ENCODE measurements around the gene CBFA2T3. TPM values are rescaled to one million over a fixed set of nuclear protein-coding genes. Genes with fewer than 3 reads are reported as not detected.

The CBFA2T3 gene
- total and polyA plus RNA-seq, 5 donors: 5.6 to 8.5 (median 7.3) TPM

DNA sequence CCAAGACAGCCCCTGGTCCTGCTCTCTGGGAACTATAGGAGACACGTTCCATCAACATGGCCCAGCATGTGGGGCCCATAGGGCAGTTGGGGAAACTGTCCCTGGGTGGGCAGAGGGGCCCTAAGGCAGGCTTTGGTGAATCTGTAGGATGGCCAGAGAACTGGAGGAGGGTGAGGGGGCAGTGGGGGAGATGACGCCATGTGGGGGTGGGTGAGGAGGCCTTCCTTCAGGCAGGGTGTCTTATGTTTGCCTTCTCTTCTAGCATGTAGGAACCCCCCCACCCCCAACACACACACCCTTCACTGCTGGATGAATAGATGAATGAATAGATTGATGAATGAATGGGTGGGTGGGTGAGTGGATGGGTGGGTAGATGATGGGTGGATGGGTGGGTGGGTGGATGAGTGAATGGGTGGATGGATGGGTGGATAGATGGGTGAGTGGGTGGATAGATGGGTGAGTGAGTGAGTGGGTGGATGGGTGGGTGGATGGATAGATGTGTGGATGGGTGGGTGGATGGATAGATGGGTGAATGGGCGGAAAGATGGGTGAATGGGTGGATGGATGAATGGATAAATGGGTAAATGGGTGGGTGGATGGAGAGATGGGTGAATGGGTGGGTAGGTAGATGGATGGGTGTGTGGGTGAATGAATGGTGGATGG lies 2.5 kb upstream of the CBFA2T3 start:
- no peak overlapping the region for H3K27ac ChIP-seq (ENCODE audit: low read length)
- H3K9me3 ChIP-seq (ENCODE audit: control insufficient read depth, low read length): no peaks in the 10 kb centered on the region
- WGBS: 77% methylated on average over 3 of the region's 3 CpGs
- no peak overlapping the region for H3K4me3 ChIP-seq (ENCODE audit: low read length)
- H3K4me1 ChIP-seq (ENCODE audit: control insufficient read depth, insufficient read depth, low read length): no peaks in the 10 kb centered on the region
- intact Hi-C loops (cut with DNase I): no loop called here
- H3K27me3 ChIP-seq (ENCODE audit: control insufficient read depth, insufficient read depth): no peaks in the 10 kb centered on the region
- ATAC-seq: no peak
- no peak for DNase-seq

DNA sequence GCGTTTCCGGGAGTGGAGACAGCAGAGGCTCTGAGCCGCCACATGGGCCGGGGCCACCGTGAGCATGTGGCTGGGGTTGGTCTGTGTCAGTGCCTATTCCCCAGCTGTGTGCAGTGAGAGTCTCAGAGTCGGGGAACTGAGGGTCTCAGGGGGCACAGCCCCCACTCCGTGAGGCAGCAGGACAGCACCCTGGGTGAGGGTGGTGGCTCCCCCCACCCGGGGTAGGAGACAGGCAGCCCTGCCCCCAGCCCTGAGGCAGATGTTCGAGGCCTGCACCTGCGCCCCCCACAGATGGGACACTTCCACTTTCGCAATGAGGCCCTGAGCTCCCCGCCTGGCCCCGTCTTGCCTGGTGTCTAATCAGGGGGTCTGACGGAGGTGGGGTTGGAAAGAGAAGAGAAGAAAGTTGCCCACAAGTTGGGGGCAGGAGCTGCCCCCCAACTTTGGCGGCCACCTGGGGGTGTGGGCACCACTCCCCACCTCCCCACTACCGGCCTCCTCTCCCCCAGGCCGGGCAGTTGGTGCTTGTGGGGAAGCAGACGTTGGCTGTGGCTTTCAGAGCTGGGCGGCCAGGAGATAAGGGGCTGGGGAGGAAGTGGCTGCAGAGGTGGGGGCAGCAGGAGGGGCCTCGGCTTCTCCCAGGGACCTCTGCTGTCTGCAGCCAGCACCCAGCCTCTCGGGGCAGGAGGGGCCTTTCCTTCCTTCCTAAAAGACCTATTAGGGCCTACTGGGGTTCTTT lies 1.8 kb upstream of the CBFA2T3 start:
- H3K27ac ChIP-seq (ENCODE audit: low read length): no peak overlapping the region
- no peak overlapping the region for H3K4me3 ChIP-seq (ENCODE audit: low read length)
- intact Hi-C loops (cut with DNase I): no loop called here
- 61% methylated on average over 21 of the region's 21 CpGs for WGBS
- H3K9me3 ChIP-seq (ENCODE audit: control insufficient read depth, low read length): no peaks in the 10 kb centered on the region
- no peaks in the 10 kb centered on the region for H3K4me1 ChIP-seq (ENCODE audit: control insufficient read depth, insufficient read depth, low read length)
- ATAC-seq (no peak), DNase-seq (peak in 2 of 3 donors; percentile 38 to 54)
- no peaks in the 10 kb centered on the region for H3K27me3 ChIP-seq (ENCODE audit: control insufficient read depth, insufficient read depth)

DNA sequence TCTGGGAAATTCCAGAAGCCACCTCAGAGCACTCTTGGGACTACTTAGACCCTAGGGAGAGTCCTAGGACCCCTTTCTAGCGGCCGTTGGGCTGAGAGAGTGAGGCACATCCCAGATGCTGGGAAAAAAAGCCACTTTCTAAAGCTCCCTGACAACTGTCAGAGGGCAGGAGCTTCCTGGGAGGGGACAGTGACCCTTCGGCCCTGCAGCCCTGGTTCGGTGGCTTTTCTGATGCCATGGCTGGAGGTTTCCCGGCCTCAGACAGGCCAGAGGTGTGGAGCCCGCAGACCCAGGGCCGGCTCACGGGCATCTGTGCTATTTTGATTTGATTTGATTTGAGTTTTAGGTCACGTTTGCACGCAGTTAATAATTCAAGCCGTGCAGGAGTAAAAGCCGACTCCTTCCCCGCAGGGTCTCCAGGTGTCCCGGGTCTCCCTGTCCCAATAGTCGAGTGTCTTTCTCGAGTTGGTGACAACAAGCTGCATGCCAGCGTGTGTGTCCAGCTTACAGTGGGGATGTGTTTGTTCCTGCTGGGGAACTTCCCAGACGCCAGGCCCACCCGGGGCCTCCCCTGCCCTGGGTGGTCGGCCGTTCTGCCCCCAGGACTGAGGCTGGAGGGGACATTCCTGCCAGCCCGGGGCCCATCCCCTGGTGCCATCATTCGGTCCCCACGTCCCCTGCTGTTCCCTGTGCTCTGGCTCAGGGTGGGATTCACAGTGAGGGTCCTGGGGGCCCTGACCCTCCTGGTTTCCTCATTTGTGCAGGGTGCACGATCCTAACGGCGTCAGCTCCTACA lies 1.0 kb upstream of the CBFA2T3 start:
- no peak overlapping the region for H3K27ac ChIP-seq (ENCODE audit: low read length)
- no peaks in the 10 kb centered on the region for H3K9me3 ChIP-seq (ENCODE audit: control insufficient read depth, low read length)
- no peaks in the 10 kb centered on the region for H3K27me3 ChIP-seq (ENCODE audit: control insufficient read depth, insufficient read depth)
- H3K4me3 ChIP-seq (ENCODE audit: low read length): no peak overlapping the region
- no peak for ATAC-seq
- intact Hi-C loops (cut with DNase I): no loop called here
- DNase-seq: peak; percentile 1 to 41 (median 12)
- no peaks in the 10 kb centered on the region for H3K4me1 ChIP-seq (ENCODE audit: control insufficient read depth, insufficient read depth, low read length)
- 81% methylated on average over 27 of the region's 27 CpGs for WGBS

DNA sequence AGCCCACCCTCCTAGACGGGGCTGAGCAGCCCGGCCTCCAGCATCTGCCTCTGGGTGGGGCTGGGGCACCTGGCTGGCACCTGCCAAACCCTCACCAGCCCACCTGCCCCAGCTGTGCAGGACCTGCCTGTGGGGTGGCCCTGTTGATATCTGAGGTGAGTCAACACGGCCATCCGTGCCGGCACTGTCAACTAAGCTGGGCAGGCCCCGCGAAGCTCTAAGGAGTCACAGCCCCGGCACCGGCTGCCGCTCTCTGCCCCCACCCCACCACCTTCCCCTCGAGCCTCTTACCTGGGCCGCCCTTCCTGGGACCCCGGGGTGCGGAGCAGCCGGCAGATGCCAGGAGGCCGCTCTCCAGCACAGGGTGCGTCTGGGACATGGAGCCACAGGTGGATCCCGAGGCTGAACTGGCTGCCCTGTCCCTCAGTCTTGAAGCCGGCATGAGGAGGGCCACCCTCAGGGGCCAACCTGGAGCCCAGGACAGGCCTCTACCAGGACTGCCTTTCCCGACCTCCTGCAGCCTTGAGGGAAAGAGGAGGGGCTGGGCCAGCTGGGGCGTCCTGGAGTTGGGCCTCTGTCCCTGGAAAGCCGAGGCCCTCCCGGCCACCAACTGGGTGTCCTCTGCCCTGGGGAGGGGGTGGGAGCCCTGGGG lies 515 bp downstream of the CBFA2T3 start:
- peak in 2 of 3 donors; percentile 49 to 51 for DNase-seq
- Histone ChIP-seq H3K27me3 (ENCODE audit: control insufficient read depth, insufficient read depth) (no peaks in the 10 kb centered on the region), H3K9me3 (ENCODE audit: control insufficient read depth, low read length) (no peaks in the 10 kb centered on the region), H3K27ac (ENCODE audit: low read length) (no peak overlapping the region), H3K4me1 (ENCODE audit: control insufficient read depth, insufficient read depth, low read length) (no peaks in the 10 kb centered on the region), H3K4me3 (ENCODE audit: low read length) (no peak overlapping the region)
- WGBS: 58% methylated on average over 23 of the region's 23 CpGs
- peak in 1 of 2 donors; percentile 3 for ATAC-seq
- intact Hi-C loops (cut with DNase I): no loop called here

DNA sequence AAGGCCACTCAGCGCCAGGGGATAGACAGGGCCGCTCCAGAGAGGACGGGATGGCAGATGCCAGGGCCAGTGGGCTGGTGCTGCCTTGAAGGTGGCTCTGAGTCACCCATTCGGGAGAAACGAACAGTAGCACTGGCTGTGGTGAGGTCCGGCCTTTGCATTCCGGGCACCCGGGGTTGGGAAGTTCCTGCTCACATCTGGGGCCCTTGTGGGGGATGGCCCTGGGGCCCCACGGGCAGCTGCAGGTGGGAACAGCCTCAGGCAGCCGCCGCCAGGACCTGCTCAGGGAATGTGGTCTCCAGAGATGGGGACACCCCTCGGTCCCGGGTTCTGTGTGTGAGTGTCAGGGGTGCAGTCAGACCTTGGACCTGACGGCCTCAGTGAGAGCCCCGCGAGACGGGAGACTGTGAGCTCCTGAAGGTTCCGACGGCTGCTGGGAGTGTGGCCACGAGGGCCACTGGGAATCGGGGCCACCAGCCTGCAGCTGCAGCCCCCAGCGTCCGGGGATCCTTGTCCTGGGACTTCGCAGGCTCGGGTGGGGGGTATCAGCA lies 1.4 kb downstream of the CBFA2T3 start:
- Histone ChIP-seq H3K4me1 (ENCODE audit: control insufficient read depth, insufficient read depth, low read length) (no peaks in the 10 kb centered on the region), H3K4me3 (ENCODE audit: low read length) (no peak overlapping the region), H3K27me3 (ENCODE audit: control insufficient read depth, insufficient read depth) (no peaks in the 10 kb centered on the region), H3K27ac (ENCODE audit: low read length) (no peak overlapping the region), H3K9me3 (ENCODE audit: control insufficient read depth, low read length) (no peaks in the 10 kb centered on the region)
- DNase-seq: peak; percentile 9 to 63 (median 40)
- intact Hi-C loops (cut with DNase I): no loop called here
- no peak for ATAC-seq
- 73% methylated on average over 25 of the region's 25 CpGs for WGBS

DNA sequence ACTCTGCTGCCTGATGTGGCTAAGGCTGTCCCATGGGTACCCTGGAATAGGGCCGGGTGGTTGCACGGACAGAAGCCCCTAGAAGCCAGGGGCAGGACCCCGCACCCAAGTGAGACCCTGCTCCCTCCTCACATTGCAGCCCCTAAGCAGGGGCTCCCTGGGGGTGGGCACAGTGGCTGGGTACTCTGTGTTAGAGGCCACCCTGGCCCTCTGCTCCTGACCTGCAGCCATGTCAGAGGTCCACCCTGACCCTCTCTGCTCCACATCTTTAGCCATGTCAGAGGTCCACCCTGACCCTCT lies 2.1 kb downstream of the CBFA2T3 start:
- peak in 2 of 3 donors; percentile 6 to 32 for DNase-seq
- no peaks in the 10 kb centered on the region for H3K27me3 ChIP-seq (ENCODE audit: control insufficient read depth, insufficient read depth)

DNA sequence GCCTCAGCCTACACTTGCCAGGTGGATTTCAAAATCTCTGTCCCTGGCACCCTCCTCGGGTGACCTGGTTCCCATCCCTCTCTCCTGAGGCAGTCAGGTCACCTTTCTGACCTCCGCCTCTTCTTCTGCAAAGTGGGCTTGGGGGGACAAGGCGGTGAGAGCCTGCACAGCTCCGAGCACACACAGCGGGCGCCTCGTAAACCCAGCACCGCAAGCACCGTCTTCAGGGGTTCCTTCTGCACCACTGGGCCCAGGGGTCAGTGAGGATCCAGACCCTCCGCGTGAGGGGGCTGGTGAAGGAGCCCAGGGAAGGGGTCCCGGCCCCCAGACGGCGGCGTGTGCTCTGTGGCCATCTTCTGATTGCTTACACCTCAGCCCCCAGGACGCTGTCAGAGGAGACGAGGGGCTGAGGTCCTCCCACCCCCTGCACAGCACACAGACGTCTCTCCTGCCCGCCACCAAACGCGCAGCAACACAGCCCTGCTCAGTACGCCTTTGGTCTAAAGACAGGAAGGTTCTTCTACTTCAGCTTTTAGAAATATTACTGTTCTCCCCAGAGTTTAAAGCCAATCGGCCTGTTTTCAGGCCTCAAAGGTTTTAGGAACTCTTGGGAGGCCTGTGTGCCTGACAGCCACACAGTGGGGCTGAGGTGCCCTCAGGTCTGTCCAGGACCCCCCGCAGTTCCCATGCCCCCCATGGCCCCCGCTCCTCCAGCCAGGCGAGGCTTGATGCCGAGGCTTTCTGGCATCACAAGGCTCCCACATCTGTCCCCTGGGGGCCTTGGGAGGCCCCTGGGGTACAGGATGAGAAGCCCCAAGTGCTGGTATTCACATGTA lies 2.7 kb downstream of the CBFA2T3 start:
- no peaks in the 10 kb centered on the region for H3K27me3 ChIP-seq (ENCODE audit: control insufficient read depth, insufficient read depth)
- H3K9me3 ChIP-seq (ENCODE audit: control insufficient read depth, low read length): no peaks in the 10 kb centered on the region
- H3K4me1 ChIP-seq (ENCODE audit: control insufficient read depth, insufficient read depth, low read length): no peaks in the 10 kb centered on the region
- ATAC-seq (no peak), DNase-seq (peak; percentile 10 to 42 (median 27))
- intact Hi-C loops (cut with DNase I): no loop called here
- WGBS: 83% methylated on average over 27 of the region's 27 CpGs
- no peak overlapping the region for H3K27ac ChIP-seq (ENCODE audit: low read length)
- H3K4me3 ChIP-seq (ENCODE audit: low read length): no peak overlapping the region

More for the DNA sequence above, 2.1 kb downstream of the CBFA2T3 start:
- WGBS: 93% methylated on average over 3 of the region's 3 CpGs
- intact Hi-C loops (cut with DNase I): no loop called here
- Histone ChIP-seq H3K4me3 (ENCODE audit: low read length) (no peak overlapping the region), H3K9me3 (ENCODE audit: control insufficient read depth, low read length) (no peaks in the 10 kb centered on the region), H3K27ac (ENCODE audit: low read length) (no peak overlapping the region), H3K4me1 (ENCODE audit: control insufficient read depth, insufficient read depth, low read length) (no peaks in the 10 kb centered on the region)
- no peak for ATAC-seq

DNA sequence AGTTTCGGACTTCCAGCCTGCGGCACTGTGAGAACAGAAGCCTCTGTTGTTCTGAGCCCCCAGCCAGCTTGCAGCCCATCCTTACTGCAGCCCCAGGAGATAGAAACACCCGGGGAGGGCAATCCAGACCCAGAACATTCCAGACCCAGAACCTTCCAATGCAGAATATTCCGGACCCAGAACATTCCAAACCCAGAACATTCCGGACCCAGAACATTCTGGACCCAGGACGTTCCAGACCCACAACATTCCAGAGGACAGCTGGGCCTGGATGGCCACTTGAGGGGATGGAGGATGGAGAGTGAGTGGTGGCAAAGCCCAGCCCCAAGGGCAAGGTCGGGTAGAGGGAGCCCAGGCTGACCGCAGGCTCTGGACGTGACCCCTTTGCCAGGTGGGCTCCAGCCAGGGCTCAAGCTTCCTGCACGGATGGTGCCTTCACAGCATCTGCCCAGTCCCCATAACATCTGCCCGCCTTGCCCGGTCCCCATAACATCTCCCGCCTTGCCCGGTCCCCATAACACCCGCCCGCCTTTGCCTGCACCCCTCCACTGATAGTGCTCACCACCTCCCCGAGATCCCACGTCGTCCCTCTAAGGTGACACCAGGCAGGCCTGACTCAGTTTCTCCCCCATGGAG lies 3.5 kb downstream of the CBFA2T3 start:
- intact Hi-C loops (cut with DNase I): no loop called here
- DNase-seq: peak in 2 of 3 donors; percentile 27 to 28
- 89% methylated on average over 19 of the region's 19 CpGs for WGBS
- Histone ChIP-seq H3K9me3 (ENCODE audit: control insufficient read depth, low read length) (no peaks in the 10 kb centered on the region), H3K27me3 (ENCODE audit: control insufficient read depth, insufficient read depth) (no peaks in the 10 kb centered on the region), H3K27ac (ENCODE audit: low read length) (no peak overlapping the region), H3K4me1 (ENCODE audit: control insufficient read depth, insufficient read depth, low read length) (no peaks in the 10 kb centered on the region), H3K4me3 (ENCODE audit: low read length) (no peak overlapping the region)
- ATAC-seq: no peak

DNA sequence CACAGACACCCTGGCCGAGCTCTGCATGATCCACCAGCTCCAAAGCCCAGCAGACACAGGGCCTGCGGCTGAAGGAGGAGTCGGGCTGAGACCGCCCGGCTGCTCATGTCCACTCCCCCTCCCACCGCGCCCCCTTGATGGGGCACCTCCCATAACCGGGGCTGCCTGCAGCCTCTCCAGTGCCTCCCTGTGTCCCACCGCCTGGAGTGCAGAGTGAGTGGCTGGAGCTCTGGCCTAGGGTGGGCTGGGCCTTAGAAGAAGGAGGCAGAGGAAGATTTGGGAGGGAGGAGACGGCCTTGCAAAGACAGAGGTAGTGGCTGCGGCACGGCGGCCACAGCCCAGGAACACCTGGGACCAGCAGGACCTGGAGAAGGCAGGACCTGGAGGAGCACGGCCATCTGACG lies 4.0 kb downstream of the CBFA2T3 start:
- no peaks in the 10 kb centered on the region for H3K27me3 ChIP-seq (ENCODE audit: control insufficient read depth, insufficient read depth)
- intact Hi-C loops (cut with DNase I): no loop called here
- H3K27ac ChIP-seq (ENCODE audit: low read length): no peak overlapping the region
- no peaks in the 10 kb centered on the region for H3K9me3 ChIP-seq (ENCODE audit: control insufficient read depth, low read length)
- H3K4me3 ChIP-seq (ENCODE audit: low read length): no peak overlapping the region
- DNase-seq (peak in 2 of 3 donors; percentile 35 to 37), ATAC-seq (no peak)
- WGBS: 54% methylated on average over 15 of the region's 15 CpGs
- no peaks in the 10 kb centered on the region for H3K4me1 ChIP-seq (ENCODE audit: control insufficient read depth, insufficient read depth, low read length)

DNA sequence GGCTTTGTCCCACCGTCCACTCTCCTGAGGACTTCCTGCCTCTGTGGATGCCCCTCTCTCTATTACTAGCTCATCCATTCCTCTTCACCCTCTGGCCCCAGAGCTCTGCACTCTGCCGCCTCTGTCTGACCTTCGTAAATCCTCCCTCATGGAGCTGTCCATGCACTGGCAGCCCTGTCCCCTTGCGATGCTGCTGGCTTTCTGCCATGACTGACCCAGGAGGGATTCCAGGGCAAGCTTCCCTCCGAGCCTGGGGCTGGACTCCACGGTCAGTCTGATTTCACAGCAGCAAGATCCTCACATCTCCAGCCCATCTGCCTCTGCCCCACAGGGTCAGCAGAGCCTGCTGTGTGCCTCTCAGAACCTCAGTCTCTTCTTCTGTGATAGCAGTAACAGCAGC lies 4.7 kb downstream of the CBFA2T3 start:
- WGBS: 26% methylated on average over 6 of the region's 6 CpGs
- H3K27me3 ChIP-seq (ENCODE audit: control insufficient read depth, insufficient read depth): no peaks in the 10 kb centered on the region
- H3K27ac ChIP-seq (ENCODE audit: low read length): no peak overlapping the region
- no peak overlapping the region for H3K4me3 ChIP-seq (ENCODE audit: low read length)
- intact Hi-C loops (cut with DNase I): no loop called here
- H3K4me1 ChIP-seq (ENCODE audit: control insufficient read depth, insufficient read depth, low read length): no peaks in the 10 kb centered on the region
- no peaks in the 10 kb centered on the region for H3K9me3 ChIP-seq (ENCODE audit: control insufficient read depth, low read length)
- ATAC-seq (no peak), DNase-seq (peak in 2 of 3 donors; percentile 41 to 46)
